Activated naive CD4-positive, alpha-beta T cell treated with anti-CD3 and anti-CD28 coated beads, Interleukin-2, amount 10 ng/mL, durations not matched to agents 7 days and 5 days (primary cell): Measurements from ENCODE around the gene NPR3.

ENCODE experiments used
- CTCF ChIA-PET: fragments of 350-600 bp; sonication (Branson Sonifier 250); formaldehyde crosslinking; loops from one replicate; lab custom pipeline; 2021; ENCODE audit warnings: antibody characterized with exemption; lab: Charles Lee
- DNase-seq: peaks from one replicate; pipeline ENCODE4 v3.0.0-alpha.2; 2020
- H3K27ac Mint-ChIP-seq: one replicate; pipeline ENCODE4 v1.8.0; 2021; ENCODE audit warnings: mild to moderate bottlenecking, moderate library complexity, mixed read lengths
- H3K27me3 Mint-ChIP-seq: one replicate; pipeline ENCODE4 v1.8.0; 2021; ENCODE audit warnings: mild to moderate bottlenecking, mixed read lengths
- H3K36me3 Mint-ChIP-seq: one replicate; pipeline ENCODE4 v1.8.0; 2021; ENCODE audit warnings: mixed read lengths
- H3K4me1 Mint-ChIP-seq: one replicate; pipeline ENCODE4 v1.8.0; 2021; ENCODE audit warnings: mixed read lengths
- H3K4me3 Mint-ChIP-seq: one replicate; pipeline ENCODE4 v1.8.0; 2021; ENCODE audit warnings: mild to moderate bottlenecking, moderate library complexity, mixed read lengths
- H3K9me3 Mint-ChIP-seq: one replicate; pipeline ENCODE4 v1.8.0; 2021; ENCODE audit warnings: mixed read lengths

NPR3 gene, protein sequence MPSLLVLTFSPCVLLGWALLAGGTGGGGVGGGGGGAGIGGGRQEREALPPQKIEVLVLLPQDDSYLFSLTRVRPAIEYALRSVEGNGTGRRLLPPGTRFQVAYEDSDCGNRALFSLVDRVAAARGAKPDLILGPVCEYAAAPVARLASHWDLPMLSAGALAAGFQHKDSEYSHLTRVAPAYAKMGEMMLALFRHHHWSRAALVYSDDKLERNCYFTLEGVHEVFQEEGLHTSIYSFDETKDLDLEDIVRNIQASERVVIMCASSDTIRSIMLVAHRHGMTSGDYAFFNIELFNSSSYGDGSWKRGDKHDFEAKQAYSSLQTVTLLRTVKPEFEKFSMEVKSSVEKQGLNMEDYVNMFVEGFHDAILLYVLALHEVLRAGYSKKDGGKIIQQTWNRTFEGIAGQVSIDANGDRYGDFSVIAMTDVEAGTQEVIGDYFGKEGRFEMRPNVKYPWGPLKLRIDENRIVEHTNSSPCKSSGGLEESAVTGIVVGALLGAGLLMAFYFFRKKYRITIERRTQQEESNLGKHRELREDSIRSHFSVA

DNA sequence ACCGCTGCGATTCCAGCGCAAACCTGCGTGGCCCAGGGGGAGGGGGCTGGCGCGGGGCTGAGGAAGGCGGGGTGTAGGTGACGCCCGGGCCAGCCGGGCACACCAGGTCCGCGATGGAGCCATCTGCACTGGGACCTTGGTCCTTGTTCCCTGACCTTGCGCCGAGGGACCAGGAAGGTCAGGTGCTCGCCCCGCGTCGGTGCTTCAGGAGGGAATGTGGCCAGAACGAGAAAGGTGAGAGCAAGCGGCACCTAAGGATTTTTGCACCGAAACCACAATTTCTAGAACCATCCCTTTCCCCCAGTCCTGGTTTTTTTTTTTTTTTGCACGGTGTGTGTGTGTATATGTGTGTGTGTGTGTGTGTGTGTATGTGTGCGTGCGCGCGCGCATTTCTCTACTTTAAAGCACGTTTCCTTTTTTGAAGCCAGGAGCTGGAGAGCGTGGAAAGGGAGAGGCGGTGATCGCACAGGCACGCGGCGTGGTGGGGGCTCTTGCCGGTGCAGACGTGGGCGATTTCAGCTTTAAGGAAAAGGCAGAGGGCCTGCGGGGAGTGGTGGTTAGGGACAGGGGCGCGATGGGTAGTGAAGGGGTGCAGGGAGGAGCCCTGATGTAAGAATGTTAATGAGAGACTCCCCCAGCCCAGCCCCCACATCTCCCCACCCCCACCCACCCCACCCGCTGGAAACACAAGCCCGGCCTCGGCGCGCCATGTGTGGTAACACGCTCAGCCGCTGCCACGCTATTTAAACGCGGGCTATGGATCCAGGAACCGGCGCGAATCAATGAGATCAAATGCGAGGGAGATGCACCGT, at the start of gene NPR3:
Gene NPR3, plus strand, starts transcription at position 772 of the 812 bp plus-strand sequence. CDS start 456 bp downstream, outside the sequence.
- Mint-ChIP-seq H3K4me3 (peak within 1 kb of the TSS; percentile 69), H3K27ac (peak within 1 kb of the TSS; percentile 55), H3K4me1 (peaks cover 33% of the 10 kb centered on the region), H3K27me3 (peaks cover 78% of the 10 kb centered on the region), H3K36me3 (no peaks in the 10 kb centered on the region), H3K9me3 (no peaks in the 10 kb centered on the region)
- DNase-seq, result no peak
- CTCF ChIA-PET, result no interaction called here

DNA sequence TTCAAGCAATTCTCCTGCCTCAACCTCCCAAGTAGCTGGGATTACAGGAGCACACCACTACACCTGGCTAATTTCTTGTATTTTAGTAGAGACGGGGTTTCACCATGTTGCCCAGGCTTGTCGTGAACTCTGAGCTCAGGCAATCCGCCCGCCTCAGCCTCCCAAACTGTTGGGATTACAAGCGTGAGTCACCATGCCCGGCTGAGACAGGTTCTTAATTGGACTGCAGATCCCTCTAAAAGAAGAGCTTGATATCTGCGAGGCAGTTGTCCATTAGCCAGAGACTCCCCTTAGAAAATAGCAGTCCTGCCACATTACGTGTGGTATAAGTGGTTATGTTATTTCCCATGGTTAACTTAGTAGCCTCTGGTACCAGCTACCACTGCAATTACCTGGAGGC, 46.6 kb upstream of the NPR3 start:
- Mint-ChIP-seq H3K27ac (no peak overlapping the region), H3K4me3 (no peak overlapping the region), H3K9me3 (peaks cover under 1% of the 10 kb centered on the region), H3K36me3 (no peaks in the 10 kb centered on the region), H3K27me3 (no peaks in the 10 kb centered on the region), H3K4me1 (no peaks in the 10 kb centered on the region)
- CTCF ChIA-PET, result no interaction called here
- no peak for DNase-seq

DNA sequence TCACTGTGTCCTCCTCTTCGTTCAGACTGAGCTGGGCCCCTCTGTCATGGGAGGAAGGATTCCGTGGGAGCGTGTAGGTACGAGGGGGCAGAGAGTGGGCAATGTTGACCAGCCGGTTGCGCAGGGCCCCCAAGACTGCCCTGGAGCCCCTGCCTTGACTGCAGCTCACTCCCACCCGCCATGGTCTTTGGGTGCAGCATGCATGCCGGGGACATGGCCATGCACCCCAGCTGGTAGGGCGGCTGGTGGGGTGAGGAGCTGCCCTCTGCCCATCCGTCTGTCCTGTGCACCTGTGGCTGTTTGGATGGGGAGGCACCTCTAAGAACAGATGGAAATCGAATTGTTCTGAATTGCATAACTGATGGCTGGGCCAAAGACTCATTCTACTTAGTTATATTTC, 42.6 kb upstream of the NPR3 start:
- H3K27me3 Mint-ChIP-seq, result no peaks in the 10 kb centered on the region
- H3K9me3 Mint-ChIP-seq, result peaks cover 12% of the 10 kb centered on the region
- no peaks in the 10 kb centered on the region for H3K4me1 Mint-ChIP-seq
- no peaks in the 10 kb centered on the region for H3K36me3 Mint-ChIP-seq
- no peak overlapping the region for H3K27ac Mint-ChIP-seq
- no peak for DNase-seq
- CTCF ChIA-PET, result no interaction called here
- no peak overlapping the region for H3K4me3 Mint-ChIP-seq

DNA sequence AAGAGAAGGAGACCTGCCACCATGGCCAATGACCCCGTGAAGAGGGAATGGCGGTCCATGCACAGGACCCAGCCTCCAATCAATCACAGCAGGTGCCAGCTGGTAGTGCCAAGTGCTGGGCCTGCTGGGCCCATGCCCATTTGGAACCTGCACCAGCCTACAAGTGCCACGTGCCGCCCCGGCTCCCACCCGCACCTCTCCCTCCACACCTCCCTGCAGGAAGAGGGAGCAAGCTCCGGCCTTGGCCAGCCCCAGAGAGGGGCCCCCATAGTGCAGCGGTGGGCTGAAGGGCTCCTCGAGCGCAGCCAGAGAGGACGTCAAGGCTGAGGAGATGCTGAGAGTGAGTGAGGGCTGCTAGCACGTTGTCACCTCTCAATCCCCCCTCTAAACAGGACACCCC, 37.8 kb upstream of the NPR3 start:
- no peak overlapping the region for H3K4me3 Mint-ChIP-seq
- no peaks in the 10 kb centered on the region for H3K4me1 Mint-ChIP-seq
- H3K27me3 Mint-ChIP-seq, result no peaks in the 10 kb centered on the region
- H3K9me3 Mint-ChIP-seq, result peaks cover 13% of the 10 kb centered on the region
- H3K27ac Mint-ChIP-seq, result no peak overlapping the region
- DNase-seq, result no peak
- no peaks in the 10 kb centered on the region for H3K36me3 Mint-ChIP-seq
- CTCF ChIA-PET, result interaction anchor here (0.7 kb wide), 1 partner anchor 8 kb away, joined by 3 read pairs; no protein-coding TSS in a partner anchor

DNA sequence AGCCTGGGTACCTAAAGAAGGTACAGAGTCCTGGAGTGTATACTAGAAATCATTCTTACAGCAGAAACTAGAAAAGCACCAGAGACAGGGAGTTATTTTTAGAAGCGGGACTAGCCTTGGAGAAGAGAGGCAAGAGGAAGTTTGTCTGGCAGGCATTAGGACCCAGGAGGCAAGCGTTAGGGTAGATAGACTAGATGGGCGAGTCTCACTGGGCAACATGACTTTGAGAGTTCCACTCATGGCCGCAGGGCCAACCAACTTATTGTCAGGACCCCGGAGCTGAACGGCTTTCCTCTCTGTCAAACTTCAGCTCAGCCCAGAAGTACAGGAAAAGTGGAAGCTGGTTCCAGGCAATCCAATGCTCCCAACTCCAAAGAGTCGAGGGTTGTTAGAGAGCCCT, 34.1 kb upstream of the NPR3 start:
- Mint-ChIP-seq H3K27ac (no peak overlapping the region), H3K4me1 (no peaks in the 10 kb centered on the region), H3K36me3 (no peaks in the 10 kb centered on the region), H3K9me3 (peaks cover 6% of the 10 kb centered on the region), H3K27me3 (no peaks in the 10 kb centered on the region), H3K4me3 (no peak overlapping the region)
- DNase-seq, result no peak
- CTCF ChIA-PET, result no interaction called here

DNA sequence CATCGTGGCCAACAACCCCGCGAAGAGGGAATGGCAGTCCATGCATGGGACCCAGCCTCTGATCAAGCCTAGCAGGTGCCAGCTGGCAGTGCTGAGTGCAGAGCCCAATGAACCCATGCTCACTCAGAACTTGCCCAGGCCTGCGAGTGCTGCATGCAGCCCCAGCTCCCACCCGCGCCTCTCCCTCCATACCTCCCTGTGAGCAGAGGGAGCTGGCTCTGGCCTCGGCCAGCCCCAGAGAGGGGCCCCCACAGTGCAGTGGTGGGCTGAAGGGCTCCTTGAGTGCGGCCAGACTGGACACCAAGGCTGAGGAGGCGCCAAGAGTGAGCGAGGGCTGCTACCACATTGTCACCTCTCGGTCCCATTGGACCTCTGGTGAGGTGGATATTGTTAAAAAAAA, 32.6 kb upstream of the NPR3 start:
- no peak for DNase-seq
- H3K36me3 Mint-ChIP-seq, result no peaks in the 10 kb centered on the region
- peaks cover 2% of the 10 kb centered on the region for H3K9me3 Mint-ChIP-seq
- no peak overlapping the region for H3K4me3 Mint-ChIP-seq
- CTCF ChIA-PET, result no interaction called here
- H3K27ac Mint-ChIP-seq, result no peak overlapping the region
- H3K4me1 Mint-ChIP-seq, result no peaks in the 10 kb centered on the region
- no peaks in the 10 kb centered on the region for H3K27me3 Mint-ChIP-seq

DNA sequence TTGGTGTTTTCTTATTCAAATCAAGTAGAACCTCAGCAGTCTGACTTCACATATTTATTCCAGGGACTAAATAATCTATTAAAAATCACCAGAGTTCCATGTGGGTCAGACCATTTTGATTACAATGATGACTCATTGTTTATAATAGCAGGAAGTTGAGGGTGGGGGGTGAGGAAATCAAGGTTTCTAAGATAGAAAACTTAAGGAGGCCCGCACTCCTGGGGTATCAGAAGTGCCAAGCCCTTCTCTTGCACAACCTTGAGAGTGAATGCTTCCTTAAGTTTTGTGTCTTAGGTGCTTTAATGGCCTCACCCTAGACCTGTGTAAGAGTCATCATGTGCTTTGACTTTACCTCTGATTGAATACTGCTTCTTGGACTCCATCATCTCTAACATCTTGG, 31.9 kb upstream of the NPR3 start:
- H3K27me3 Mint-ChIP-seq, result no peaks in the 10 kb centered on the region

DNA sequence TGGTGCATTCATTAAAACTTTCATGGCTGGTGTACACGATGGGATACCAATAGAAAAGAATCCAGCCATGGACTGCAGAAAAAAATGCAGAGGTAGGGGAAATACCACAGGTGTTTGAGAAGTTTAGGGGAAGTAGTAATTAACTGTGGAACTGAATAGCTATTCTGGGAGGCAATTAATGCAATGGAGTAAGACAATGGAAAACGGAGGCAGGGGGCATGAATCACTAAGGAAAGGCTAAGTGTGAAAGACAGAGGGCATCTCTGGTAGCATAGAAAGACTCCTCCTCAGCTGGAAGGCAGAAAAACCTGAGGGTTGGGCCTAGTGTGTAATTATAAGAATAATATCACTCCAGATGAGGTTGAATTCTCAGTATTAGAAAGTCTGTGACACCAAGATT, 30.9 kb upstream of the NPR3 start:
- Mint-ChIP-seq H3K27me3 (no peaks in the 10 kb centered on the region), H3K4me1 (no peaks in the 10 kb centered on the region), H3K4me3 (no peak overlapping the region), H3K27ac (no peak overlapping the region), H3K9me3 (peaks cover 13% of the 10 kb centered on the region), H3K36me3 (no peaks in the 10 kb centered on the region)
- no peak for DNase-seq
- CTCF ChIA-PET, result no interaction called here

More for the DNA sequence above, 31.9 kb upstream of the NPR3 start:
- Mint-ChIP-seq H3K4me3 (no peak overlapping the region), H3K27ac (no peak overlapping the region), H3K9me3 (peaks cover 8% of the 10 kb centered on the region), H3K36me3 (no peaks in the 10 kb centered on the region), H3K4me1 (no peaks in the 10 kb centered on the region)
- DNase-seq, result no peak
- CTCF ChIA-PET, result no interaction called here

DNA sequence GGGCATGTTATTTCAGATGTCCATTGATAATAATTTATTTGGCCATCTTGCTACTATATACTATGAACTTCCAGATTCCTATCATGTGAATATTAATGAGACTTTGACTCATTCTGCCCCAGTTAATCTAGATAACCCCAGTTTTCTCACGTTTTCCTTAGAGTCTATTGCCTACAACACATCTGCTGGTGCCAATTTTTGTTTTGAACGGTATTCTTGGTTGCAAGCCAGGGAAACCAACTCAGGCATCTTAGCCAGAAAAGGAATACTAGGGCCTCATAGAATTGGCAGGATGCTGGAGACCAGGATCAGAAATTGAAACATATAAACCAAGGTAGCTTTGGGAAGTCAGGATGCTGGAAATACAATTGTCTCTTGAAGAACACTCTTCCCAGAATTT, 28.0 kb upstream of the NPR3 start:
- no peaks in the 10 kb centered on the region for H3K27me3 Mint-ChIP-seq
- H3K9me3 Mint-ChIP-seq, result peaks cover 15% of the 10 kb centered on the region
- H3K27ac Mint-ChIP-seq, result no peak overlapping the region
- H3K4me3 Mint-ChIP-seq, result no peak overlapping the region
- DNase-seq, result no peak
- no peaks in the 10 kb centered on the region for H3K4me1 Mint-ChIP-seq
- no peaks in the 10 kb centered on the region for H3K36me3 Mint-ChIP-seq
- CTCF ChIA-PET, result no interaction called here

DNA sequence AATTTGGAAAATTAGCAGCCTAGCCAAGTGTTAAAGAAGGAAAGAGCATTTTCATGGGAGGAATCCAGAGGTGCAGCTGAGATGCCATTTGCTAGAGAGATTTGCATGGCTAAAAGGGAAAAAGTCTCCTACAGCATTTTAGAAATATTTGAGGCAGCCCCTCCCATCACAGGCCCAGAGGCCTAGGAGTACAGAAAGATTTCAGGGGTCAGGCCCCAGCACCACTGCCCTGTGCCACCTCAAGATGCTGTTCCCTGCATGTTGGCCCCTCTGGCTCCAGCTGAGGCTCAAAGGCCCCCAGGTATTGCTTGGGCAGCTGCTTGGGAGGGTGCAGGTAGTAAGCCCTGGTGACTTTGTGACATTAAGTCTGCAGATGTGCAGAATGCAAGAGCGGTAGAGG, 26.9 kb upstream of the NPR3 start:
- CTCF ChIA-PET, result no interaction called here
- no peaks in the 10 kb centered on the region for H3K4me1 Mint-ChIP-seq
- H3K36me3 Mint-ChIP-seq, result no peaks in the 10 kb centered on the region

DNA sequence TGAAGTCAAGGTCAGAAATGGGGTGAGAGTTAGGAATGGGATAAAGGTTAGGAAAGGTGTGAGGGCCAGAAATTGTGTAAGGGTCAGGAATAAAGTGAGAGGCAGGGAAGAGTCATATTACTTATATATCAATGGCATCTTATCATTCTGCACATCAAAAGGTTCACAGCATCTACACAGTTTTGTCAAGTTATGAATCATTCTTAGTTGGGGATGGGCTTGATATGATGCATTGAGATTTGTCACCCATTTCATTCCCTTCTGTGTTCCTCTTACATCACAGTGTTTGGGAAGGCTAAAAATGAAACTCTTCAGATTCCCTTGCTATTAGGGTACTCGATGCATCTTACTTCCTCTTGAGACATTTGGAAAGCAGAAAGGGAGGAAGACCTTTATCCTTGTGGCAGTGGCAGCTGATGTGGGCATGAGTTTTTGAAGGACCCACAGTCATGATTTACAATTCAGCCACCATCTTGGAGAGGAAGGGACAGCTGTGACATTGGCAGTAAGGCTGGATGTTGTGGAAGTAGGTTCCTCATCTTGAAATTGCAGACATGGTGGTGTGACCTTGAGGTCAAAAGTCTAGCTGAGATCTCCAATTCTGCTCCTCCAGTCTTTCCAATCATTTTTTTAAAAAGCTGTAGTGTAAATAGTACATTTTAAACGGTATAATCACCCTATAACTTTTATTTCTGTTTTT, 24.2 kb upstream of the NPR3 start:
- H3K27me3 Mint-ChIP-seq, result no peaks in the 10 kb centered on the region
- H3K27ac Mint-ChIP-seq, result no peak overlapping the region
- no peak overlapping the region for H3K4me3 Mint-ChIP-seq
- peaks cover 15% of the 10 kb centered on the region for H3K9me3 Mint-ChIP-seq
- no peaks in the 10 kb centered on the region for H3K4me1 Mint-ChIP-seq
- no peak for DNase-seq
- CTCF ChIA-PET, result no interaction called here
- H3K36me3 Mint-ChIP-seq, result no peaks in the 10 kb centered on the region

More for the DNA sequence above, 26.9 kb upstream of the NPR3 start:
- no peak overlapping the region for H3K27ac Mint-ChIP-seq
- no peaks in the 10 kb centered on the region for H3K27me3 Mint-ChIP-seq
- DNase-seq, result no peak
- H3K4me3 Mint-ChIP-seq, result no peak overlapping the region
- peaks cover 15% of the 10 kb centered on the region for H3K9me3 Mint-ChIP-seq

DNA sequence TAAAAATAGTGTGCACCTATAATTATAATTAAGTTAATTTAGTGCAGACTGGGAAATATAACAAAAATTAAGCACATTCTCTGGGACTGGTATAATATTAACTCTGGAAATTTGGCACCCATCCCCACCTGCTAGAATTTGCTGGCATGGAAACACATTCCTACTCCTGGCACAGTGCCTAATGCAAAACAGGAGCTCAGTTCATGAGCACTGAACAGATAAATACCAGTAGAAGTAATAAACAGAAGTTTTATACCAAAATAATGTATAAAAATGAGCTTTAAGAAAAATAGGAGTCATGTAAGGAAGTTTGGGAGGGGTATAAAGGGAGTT, 23.7 kb upstream of the NPR3 start:
- Mint-ChIP-seq H3K27me3 (no peaks in the 10 kb centered on the region), H3K36me3 (no peaks in the 10 kb centered on the region), H3K27ac (no peak overlapping the region), H3K9me3 (peaks cover 15% of the 10 kb centered on the region), H3K4me3 (no peak overlapping the region), H3K4me1 (no peaks in the 10 kb centered on the region)
- CTCF ChIA-PET, result no interaction called here
- DNase-seq, result no peak

DNA sequence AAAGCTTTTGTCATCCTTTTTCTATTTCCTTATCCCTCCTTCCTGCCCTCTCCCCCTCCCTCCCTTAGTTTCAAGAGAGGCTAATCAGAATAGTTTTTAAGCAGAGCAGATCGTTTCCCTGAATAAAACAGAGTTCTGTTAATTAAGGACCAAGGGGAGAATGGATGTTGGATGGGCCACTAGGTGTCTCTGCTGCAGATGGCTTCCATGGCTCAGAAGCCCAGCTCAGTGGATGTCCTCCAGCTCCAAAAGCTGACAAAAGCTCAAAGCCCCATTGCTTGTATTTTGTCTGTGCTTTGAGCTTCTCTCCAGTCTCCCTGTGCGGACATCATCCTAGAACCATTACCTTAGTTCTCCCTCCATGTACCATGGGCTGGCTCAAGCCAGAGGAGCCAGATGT, 21.0 kb upstream of the NPR3 start:
- CTCF ChIA-PET, result no interaction called here
- no peaks in the 10 kb centered on the region for H3K36me3 Mint-ChIP-seq
- H3K4me1 Mint-ChIP-seq, result no peaks in the 10 kb centered on the region
- no peak for DNase-seq
- H3K4me3 Mint-ChIP-seq, result no peak overlapping the region
- H3K27me3 Mint-ChIP-seq, result no peaks in the 10 kb centered on the region
- H3K27ac Mint-ChIP-seq, result no peak overlapping the region
- peaks cover 3% of the 10 kb centered on the region for H3K9me3 Mint-ChIP-seq

DNA sequence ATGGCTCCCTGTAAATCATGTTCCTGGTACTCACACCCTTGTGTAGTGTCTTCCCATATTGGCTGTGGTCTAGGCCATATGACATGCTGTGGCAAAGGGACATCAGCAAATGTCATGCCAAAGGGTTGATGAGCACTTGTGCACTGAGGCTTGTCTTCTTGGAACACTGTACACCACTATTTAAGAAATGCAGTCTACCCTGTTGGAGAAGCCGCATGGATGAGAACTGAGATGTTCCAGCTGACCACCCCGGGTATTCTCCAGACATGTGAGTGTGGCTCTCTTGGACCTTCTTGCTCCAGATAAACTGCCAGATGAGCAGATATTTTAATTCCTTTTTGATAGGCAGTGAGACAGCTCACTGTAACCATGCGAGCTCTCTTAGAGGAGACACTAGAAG, 20.5 kb upstream of the NPR3 start:
- Mint-ChIP-seq H3K9me3 (peaks cover 1% of the 10 kb centered on the region), H3K4me3 (no peak overlapping the region), H3K4me1 (no peaks in the 10 kb centered on the region), H3K36me3 (no peaks in the 10 kb centered on the region), H3K27ac (no peak overlapping the region), H3K27me3 (no peaks in the 10 kb centered on the region)
- DNase-seq, result no peak
- CTCF ChIA-PET, result no interaction called here
